GM19468 (cell line): ENCODE data around the gene ZNF595.
A peak's percentile ranks its signal among the peaks of the same experiment; 100 is the strongest.
"Not testable (repeated sequence)": the region's sequence is repeated elsewhere in the genome, so short reads cannot be mapped to it uniquely, and the experiment has no call there.

Source experiments
- ATAC-seq: cut with Tn5 transposase; IDR thresholded peaks from one replicate; pipeline ENCODE4 v1.9.1; 2021; ENCODE audit warnings: mild to moderate bottlenecking, moderate library complexity, moderate number of reproducible peaks; ENCODE audit not compliant: unreplicated experiment; ENCODE audit errors: extremely low read depth

ZNF595 gene

DNA sequence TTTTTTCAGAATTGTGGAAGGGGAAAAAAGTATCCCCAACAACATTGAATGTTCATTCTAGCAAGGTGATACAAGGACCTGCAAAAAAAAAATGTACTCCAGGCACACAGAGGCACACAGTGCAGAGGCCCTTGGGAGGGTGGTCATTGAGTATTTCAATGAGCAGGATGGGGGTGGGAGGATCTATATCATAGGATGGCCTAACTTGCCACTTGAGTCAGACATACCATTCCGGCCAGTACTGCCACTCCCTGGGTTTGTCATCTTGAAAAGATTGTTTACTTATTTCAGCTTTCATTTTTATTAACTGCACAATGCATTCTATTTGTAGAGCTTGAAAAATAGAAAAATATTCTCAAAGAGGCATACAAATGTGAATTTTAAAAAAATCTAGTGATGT is 18.7 kb downstream of the ZNF595 start:
- no peak for ATAC-seq

DNA sequence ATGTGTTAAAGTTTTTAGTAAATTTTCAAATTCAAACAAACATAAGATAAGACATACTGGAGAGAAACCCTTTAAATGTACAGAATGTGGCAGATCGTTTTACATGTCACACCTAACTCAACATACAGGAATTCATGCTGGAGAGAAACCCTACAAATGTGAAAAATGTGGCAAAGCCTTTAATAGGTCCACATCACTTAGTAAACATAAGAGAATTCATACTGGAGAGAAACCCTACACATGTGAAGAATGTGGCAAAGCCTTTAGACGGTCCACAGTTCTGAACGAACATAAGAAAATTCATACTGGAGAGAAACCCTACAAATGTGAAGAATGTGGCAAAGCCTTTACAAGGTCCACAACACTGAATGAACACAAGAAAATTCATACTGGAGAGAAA is 32.8 kb downstream of the ZNF595 start:
- no peak for ATAC-seq

DNA sequence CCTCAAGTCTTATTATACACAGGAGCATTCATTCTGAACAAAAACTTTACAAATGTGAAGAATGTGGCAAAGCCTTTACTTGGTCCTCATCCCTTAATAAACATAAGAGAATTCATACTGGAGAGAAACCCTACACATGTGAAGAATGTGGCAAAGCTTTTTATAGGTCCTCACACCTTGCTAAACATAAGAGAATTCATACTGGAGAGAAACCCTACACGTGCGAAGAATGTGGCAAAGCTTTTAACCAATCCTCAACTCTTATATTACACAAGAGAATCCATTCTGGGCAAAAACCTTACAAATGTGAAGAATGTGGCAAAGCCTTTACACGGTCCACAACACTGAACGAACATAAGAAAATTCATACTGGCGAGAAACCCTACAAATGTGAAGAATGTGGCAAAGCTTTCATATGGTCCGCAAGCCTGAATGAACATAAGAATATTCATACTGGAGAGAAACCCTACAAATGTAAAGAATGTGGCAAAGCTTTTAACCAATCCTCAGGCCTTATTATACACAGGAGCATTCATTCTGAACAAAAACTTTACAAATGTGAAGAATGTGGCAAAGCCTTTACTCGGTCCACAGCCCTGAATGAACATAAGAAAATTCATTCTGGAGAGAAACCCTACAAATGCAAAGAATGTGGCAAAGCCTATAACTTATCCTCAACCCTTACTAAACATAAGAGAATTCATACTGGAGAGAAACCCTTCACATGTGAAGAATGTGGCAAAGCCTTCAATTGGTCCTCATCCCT is 33.6 kb downstream of the ZNF595 start:
- ATAC-seq: not testable (repeated sequence)

DNA sequence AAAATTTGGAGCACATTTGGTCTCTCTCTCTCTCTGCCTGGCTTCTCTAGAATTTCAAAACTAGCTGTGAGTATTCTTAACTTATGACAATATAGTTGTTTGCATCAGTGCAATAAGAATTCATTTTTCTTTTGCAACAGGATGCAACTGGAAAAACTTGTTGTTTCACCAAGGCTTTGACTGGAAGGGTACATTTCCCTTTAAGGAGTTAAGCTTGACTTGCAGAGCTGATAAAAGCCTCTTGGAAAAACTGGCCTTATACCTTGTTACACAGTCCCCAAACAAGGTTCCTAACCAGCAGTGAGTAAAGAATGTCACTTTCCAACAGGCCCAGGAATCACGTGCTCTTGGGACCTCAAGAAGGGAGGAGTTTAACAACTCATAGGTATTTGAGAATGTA is 45.3 kb downstream of the ZNF595 start:
- ATAC-seq: no peak

DNA sequence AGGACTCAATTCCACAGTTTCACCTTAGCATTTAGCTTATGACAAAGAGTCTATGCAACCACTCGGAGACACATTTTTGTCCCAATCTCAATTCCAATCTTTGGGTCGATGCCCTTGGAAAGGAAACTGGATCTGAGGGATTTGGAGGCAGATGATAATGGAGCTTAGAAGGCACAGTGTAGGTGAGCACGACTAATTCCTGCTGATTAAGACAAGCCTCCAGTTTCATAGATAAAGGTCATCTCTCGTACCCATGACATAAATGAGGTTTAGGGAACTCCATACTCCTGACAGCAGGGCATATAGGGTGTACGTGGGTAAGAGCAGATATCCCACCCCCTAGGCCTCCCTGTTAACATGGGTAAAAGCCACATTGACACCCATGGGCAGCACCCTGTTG is 46.7 kb downstream of the ZNF595 start:
- no peak for ATAC-seq

DNA sequence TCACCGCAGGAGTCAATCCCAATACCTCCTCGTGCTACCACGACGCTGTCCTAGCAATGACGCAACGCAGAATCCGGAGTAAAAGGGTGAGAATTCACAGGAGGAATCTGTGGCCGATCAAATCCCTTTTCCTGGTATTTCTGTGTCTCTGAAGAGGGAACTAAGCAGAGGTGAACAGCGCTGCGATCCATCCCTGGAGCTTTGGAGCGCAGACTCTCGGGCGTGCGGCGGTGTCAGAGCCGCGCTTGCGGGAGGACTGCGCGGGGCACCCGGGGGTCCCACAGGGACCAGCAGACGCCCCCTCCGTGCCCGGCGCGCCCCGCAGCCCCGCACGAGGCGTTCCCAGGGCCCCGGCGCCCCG is 53.9 kb downstream of the ZNF595 start:
- ATAC-seq: no peak

DNA sequence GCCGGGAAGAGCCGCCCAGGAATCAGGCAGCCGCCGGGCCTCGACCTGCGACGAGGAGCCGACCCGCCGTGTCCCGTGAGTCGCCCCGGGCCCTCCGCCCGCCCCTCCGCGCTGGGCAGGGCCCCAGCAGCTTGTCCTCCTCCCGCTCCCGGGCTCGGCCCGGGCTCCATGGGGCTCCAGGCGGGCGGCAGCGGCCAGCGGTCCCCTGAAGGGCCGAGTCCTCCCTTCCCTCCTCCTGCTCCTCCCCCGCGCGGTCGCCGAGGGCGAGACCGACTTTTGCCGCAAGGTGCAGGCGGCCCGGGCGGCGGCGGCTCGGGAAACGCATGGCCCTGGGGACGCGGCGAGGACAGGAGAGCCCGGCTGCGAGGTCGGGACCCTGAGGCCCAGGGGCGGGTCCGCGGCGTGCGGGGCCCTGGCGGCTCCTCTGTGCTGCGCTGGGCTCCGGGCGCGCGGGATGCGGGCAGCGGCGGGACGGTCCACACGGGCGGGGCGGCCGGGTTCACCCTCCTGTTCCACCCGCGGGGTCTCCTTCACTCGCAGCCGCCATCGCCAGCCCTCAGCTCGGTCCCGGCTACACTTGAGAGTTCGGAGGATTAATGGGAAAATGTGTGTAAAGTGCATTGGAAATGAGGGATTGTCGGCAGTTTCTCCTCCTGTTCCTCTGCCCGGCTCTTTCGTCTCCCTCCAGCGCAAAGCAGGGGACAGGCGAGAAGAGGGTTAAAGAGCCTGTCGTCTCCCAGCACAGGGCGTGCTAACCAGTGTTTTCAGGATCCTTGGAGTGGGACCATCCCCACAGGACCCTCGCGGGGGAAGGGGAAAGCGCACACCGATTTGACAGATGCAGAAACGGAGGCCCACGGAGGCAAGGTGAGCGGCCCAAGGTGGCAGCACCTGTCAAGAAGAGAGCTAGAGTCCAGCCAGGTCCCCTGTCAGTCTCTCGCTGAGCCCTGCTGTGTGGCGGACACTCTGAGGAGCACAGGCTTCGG is 54.6 kb downstream of the ZNF595 start:
- no peak for ATAC-seq

DNA sequence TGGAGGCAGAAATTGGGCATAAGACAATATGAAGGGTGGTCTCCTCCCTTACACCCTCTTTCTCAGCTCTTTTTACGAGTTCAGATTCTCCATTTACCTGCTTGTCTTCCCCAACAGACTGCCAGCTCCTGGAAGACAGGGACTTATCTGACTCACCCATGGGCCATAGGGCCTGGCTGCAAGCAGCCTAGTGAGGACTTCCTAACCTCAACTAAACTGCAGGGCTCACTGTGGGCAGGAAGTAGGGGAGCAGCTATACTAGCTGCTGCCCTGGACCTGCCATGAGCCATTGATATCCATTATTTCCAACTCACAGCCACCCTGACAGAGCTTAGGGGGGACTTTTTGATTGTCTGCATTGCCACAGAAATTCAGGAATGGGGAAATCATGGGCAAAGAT is 59.6 kb downstream of the ZNF595 start:
- ATAC-seq: no peak

DNA sequence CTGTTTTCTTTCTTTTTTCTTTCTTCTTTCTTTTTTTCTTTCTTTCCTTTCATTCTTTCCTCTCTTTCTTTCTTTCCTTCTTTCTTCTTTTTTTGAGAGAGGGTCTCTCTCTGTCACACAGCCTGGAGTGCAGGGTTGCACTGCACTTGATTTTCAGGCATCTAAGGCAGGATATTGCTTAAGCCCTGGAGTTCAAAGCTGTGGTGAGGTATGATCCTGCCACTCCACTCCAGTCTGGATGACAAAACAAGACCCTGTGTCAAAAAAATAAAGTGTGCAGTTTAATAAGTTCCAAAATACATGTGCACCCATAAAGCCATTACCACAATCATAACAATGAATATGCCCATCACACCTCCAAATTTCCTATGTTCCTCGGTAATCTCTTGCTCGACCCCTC is 60.6 kb downstream of the ZNF595 start:
- no peak for ATAC-seq

DNA sequence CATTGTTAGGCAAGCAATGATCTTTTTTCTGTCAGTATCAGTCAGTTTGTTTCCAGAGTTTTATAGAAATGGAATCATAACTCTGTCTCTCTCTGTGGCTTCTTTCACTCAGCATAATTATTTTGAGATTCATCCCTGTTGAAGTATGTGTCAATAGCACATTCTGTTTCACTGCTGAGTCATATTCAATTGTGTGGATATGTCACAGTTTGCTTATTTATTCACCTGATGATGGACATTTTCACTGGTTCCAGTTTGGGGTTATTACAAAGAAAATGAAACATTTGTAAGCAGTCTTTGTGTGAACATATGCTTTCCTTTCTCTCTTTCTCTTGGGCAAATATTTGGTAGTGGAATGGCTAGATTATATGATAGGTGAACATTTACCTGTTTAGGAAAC is 61.0 kb downstream of the ZNF595 start:
- no peak for ATAC-seq

DNA sequence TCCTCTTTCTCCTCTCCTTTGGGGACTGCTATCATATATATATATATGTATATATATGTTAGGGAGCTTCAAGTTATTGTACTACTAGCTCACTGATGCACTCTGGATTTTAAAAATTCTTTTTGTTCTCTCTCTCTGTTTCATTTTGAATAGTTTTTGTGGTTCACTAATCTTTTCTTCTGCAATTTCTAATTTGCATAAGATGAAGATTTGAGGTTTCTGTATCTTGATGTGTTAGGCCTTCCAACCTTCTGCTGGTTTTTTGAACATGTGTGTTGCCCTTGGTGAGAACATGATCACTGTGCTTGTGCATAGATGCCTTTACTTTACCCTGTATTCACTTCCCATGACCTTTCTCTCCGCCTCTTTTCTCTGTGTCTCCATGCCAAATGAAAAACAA is 63.4 kb downstream of the ZNF595 start:
- ATAC-seq: no peak

DNA sequence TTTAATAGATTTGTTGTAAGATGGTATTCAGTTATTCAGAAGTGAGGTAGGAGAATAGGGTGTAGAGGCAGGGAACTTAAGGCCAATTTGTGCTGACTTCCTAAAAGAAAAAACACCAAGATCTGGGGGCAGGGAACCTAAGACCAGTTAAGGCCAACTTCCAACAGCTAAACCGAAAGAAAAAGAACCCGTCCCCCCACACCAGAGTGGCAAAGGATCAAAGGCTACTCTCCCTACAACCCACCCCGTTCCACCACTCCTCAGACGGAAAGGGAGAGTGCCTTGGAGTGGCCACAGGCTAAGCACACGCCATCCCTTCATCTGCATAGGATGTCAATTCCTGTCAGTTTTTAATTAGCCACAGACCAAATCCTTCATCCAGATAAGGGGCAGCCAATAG is 67.5 kb downstream of the ZNF595 start:
- ATAC-seq: no peak

DNA sequence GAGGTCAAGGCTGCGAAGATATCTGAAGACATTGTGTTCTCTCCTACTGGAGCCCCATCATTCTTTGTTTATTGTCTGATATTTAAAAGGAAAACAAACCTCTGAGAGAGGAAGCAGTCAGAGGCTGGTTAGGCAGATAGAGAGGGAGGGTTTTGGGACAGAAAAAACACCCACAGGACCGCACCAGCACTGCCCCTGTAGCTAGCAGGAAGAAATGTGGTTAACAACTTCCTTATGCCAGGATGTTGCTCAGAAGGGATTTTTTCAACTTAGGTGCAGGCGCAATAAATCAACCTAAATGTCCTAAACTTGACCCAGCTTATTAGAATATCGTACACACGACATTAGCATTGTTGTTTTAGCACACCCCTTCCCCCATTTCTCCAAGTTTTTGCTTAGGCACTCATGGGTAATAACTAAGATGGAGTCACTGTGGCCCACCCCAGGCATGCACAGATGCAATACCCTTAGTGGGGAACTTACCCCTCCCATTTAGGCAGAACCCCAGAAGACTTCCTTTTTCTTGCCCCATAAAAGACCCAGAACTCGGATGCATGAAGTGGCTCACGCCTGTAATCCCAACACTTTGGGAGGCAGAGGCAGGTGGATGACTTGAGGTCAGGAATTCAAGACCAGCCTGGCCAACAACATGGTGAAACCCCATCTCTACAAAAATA is 68.4 kb downstream of the ZNF595 start:
- ATAC-seq: no peak

DNA sequence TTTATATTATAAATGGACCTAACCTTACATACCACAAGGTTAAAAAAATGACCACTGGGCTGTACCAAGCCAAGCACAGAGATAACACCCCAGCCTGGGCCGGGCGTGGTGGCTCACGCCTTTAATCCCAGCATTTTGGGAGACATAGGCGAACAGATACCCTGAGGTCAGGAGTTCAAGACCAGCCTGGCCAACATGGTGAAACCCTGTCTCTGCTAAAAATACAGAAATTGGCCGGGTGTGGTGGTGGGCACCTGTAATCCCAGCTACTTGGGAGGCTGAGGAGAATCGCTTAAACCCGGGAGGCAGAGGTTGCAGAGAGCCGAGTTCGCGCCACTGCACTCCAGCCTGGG is 70.8 kb downstream of the ZNF595 start:
- not testable (repeated sequence) for ATAC-seq

DNA sequence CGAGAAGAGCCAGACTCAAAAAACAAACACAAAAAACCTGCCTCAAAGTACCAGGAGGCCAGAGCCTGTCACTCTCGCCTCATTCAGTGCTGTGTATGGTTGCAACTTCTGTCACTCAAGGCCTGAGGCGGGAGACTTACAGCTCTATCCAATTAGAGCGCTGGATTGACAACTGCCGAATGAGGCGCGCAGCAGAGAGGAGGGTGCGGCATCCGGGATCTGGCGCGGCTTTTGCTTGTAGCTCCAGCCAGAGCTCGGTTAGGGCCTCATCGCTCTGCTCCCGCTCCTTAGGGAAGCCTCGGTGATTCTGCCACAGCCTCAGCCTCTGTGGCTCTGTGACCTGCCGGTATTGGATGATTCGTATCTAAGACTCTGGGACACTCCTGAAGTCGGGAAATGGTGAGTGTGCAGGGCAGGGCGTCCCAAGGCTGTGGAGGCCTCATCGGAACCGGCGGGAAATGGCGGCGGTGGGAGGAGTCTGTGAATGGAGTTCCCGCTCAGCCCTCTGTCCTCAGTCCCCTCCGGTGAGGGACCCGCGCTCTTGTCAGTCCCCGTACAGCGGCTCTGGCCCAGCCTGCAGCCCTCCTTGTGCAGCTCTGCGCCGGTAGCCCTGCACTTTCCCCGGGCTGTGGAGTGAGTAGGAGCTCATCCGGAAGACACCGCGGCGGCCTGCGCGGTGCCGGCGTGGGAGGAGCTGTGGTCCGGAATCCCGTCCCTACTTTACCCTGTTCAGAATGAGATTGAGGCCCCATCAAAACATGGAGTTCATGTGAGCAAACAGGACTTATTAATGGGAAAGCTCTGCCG is 71.4 kb downstream of the ZNF595 start, which contains the start of gene ZNF718:
ZNF718 (plus strand) TSS at position 227 of the 807 bp plus-strand sequence; CDS start at position 397, 170 bp downstream.
- ATAC-seq: peak; percentile 100

DNA sequence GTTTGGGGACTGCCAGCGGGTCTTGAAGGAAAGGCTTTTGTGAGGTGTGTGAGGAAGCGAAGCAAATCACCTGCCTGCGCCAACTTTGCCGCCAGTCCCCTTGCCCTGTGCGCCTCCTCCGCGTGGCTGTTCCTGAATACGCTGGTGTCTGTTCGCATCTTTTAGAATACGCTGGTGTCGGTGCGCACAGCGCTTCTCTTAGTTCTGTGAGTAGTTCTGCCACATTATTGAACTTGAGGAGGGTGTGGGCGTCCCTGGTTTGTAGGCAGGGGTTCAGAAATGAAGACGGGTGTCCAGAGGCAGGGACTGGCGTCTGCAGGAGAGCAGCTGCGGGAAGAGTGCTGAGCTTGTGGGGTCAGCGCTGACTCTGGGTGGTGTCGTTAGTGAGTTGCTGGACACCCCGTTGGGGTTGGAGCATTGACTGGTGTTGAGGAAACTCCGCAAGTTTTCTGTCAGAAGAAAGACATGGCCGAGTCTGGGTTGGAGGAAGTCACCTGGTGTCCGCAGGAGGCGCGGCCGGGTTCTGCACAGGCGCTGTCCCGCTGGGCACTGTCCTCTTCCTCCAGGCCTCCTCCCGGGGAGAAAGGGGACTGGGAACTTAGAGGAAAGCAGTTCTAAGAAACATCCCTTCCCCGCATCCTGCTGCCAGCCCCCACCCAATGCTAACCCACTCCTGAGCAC is 72.1 kb downstream of the ZNF595 start:
- ATAC-seq: no peak

DNA sequence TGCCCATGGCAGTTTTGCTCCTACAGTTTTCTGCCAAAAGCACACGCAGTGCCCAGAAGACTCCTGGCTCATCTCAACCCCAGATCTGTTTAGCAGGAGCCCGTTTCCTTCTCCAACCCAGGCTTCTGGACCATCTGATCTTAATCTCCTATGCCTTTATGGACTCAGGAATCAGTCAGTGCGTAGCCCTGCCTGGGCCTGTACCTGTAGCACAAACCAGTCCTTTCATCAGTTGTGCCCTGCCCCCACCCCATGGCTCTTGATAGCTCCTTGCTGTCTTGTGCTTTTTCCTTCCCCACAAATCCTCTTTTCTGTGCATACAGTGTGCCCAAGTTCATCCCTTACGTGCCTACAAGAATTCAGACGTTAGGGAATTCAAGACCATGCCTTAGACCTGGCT is 72.7 kb downstream of the ZNF595 start:
- ATAC-seq: no peak

DNA sequence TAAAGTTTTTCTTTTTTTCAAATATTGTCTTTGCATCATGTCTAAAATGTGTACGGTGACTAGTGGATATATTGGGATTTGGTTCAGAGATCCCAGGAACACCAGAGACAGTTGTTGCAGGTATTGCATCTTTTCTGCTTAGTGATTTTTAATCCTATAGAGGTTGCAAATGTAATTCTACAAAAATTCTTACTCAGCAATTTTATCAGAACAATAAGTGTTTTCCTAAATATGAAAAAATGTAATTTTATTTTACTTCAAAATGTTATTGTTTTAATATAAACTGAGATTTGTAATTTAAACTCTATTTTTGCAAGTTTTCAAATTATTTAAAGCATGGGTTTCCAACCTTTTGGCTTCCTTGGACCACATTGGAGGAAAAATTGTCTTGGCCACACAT is 79.4 kb downstream of the ZNF595 start:
- no peak for ATAC-seq
